Measurements from ENCODE around the gene SRRM1. TPM values are rescaled to one million over a fixed set of nuclear protein-coding genes. Genes with fewer than 3 reads are reported as not detected.

The SRRM1 gene
- total and polyA plus RNA-seq, 2 donors (not counting 3 experiments of a cell fraction or from before 2014, with no cell fraction given): 39.7 to 163 TPM

DNA sequence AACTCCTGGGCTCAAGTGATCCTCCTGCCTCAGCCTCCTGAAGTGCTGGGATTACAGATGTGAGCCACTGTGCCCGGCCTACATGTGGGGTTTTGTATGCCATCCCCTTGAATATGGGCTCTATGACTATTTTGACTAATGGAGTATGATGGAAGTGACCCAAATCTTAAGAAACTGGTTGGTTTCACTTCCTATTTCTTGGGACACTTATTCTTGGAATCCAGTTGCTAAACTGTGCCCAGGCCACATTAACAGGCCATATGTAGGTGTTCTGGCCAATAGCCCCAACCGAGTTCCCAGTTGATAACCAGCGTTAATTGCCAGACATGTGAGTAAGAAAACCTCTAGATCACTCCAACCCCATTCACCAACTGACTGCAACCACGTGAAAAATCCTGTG lies 65.8 kb downstream of the SRRM1 start:
- POLR2A ChIA-PET: no interaction called here
- dilution Hi-C loops (cut with MboI; ENCODE audit: extremely low pct_ligation_motif_present, low sequenced_read_pairs): no loop called here
- H3K9me3 ChIP-seq (replicated peaks; ENCODE audit: control insufficient read depth, insufficient read depth, low read length): no peaks in the 10 kb centered on the region

More for the DNA sequence above, 65.8 kb downstream of the SRRM1 start:
- Histone ChIP-seq H3K4me3 (replicated peaks in 1 of 3; ENCODE audit: insufficient read depth in 1 of 3, low read depth in 1 of 3, low read length in 3 of 3) (no peak overlapping the region), H2AFZ (ENCODE audit: low read depth, low read length) (no peak overlapping the region), H3K27ac (ENCODE audit: insufficient read depth, low read depth, low read length) (no peak overlapping the region), H3K36me3 (ENCODE audit: control insufficient read depth in 2 of 2, extremely low read depth in 1 of 2, insufficient read depth in 2 of 2, low read length in 2 of 2) (no peaks in the 10 kb centered on the region), H3K9ac (replicated peaks; ENCODE audit: extremely low read depth, insufficient read depth, low read length) (no peak overlapping the region), H4K20me1 (replicated peaks; ENCODE audit: control insufficient read depth, extremely low read depth, insufficient read depth, low read length) (no peaks in the 10 kb centered on the region), H3K27me3 (ENCODE audit: control insufficient read depth in 2 of 2, insufficient read depth in 2 of 2, low read length in 2 of 2) (no peaks in the 10 kb centered on the region), H3K9me1 (replicated peaks; ENCODE audit: control insufficient read depth, extremely low read depth, insufficient read depth, low read length) (no peaks in the 10 kb centered on the region), H3K4me2 (ENCODE audit: insufficient read depth, low read length) (no peak overlapping the region), H3K79me2 (ENCODE audit: control insufficient read depth, insufficient read depth, low read length) (no peaks in the 10 kb centered on the region), H3K4me1 (ENCODE audit: control insufficient read depth, extremely low read depth, insufficient read depth, low read length) (peaks cover 19% of the 10 kb centered on the region)
- TF ChIP-seq FOS (IDR thresholded peaks at IDR 0.05; ENCODE audit: borderline replicate concordance, insufficient read depth, low read length) (no peak), JUN (IDR thresholded peaks at IDR 0.05; ENCODE audit: borderline replicate concordance, insufficient read depth, insufficient read length, low read depth) (no peak), GATA2 (IDR thresholded peaks at IDR 0.05; ENCODE audit: insufficient read depth, insufficient read length, low read depth, low read length) (no peak), POLR2AphosphoS5 (IDR thresholded peaks at IDR 0.05; ENCODE audit: insufficient read depth, low read depth, low read length) (no peak), CTCF (IDR thresholded peaks at IDR 0.05; ENCODE audit: extremely low read depth in 1 of 2, insufficient read depth in 1 of 2, low read depth in 1 of 2, low read length in 2 of 2) (no peak)
- TF ChIP-seq, protein P1, sequence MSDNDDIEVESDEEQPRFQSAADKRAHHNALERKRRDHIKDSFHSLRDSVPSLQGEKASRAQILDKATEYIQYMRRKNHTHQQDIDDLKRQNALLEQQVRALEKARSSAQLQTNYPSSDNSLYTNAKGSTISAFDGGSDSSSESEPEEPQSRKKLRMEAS (IDR thresholded peaks at IDR 0.05; ENCODE audit: insufficient read depth, insufficient read length): no peak
- FAIRE-seq (no peak), DNase-seq (ENCODE audit: low read depth, low spot score) (no peak)
- intact Hi-C loops (cut with micrococcal nuclease): no loop called here
- CTCF ChIA-PET: no interaction called here
- BruUV-seq (replicated peaks): no TSS peak

Data from endothelial cell of umbilical vein (primary cell).